COLO668 (cell line): Measurements from ENCODE around the gene AHCTF1.

Source experiments
- DNase-seq: peaks from one replicate; lab custom pipeline; 2025; ENCODE audit not compliant: unreplicated experiment; lab: John Stamatoyannopoulos, UW

Gene AHCTF1, protein sequence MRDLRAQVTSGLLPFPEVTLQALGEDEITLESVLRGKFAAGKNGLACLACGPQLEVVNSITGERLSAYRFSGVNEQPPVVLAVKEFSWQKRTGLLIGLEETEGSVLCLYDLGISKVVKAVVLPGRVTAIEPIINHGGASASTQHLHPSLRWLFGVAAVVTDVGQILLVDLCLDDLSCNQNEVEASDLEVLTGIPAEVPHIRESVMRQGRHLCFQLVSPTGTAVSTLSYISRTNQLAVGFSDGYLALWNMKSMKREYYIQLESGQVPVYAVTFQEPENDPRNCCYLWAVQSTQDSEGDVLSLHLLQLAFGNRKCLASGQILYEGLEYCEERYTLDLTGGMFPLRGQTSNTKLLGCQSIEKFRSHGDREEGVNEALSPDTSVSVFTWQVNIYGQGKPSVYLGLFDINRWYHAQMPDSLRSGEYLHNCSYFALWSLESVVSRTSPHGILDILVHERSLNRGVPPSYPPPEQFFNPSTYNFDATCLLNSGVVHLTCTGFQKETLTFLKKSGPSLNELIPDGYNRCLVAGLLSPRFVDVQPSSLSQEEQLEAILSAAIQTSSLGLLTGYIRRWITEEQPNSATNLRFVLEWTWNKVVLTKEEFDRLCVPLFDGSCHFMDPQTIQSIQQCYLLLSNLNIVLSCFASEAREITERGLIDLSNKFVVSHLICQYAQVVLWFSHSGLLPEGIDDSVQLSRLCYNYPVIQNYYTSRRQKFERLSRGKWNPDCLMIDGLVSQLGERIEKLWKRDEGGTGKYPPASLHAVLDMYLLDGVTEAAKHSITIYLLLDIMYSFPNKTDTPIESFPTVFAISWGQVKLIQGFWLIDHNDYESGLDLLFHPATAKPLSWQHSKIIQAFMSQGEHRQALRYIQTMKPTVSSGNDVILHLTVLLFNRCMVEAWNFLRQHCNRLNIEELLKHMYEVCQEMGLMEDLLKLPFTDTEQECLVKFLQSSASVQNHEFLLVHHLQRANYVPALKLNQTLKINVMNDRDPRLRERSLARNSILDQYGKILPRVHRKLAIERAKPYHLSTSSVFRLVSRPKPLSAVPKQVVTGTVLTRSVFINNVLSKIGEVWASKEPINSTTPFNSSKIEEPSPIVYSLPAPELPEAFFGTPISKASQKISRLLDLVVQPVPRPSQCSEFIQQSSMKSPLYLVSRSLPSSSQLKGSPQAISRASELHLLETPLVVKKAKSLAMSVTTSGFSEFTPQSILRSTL (N-terminal part only)

DNA sequence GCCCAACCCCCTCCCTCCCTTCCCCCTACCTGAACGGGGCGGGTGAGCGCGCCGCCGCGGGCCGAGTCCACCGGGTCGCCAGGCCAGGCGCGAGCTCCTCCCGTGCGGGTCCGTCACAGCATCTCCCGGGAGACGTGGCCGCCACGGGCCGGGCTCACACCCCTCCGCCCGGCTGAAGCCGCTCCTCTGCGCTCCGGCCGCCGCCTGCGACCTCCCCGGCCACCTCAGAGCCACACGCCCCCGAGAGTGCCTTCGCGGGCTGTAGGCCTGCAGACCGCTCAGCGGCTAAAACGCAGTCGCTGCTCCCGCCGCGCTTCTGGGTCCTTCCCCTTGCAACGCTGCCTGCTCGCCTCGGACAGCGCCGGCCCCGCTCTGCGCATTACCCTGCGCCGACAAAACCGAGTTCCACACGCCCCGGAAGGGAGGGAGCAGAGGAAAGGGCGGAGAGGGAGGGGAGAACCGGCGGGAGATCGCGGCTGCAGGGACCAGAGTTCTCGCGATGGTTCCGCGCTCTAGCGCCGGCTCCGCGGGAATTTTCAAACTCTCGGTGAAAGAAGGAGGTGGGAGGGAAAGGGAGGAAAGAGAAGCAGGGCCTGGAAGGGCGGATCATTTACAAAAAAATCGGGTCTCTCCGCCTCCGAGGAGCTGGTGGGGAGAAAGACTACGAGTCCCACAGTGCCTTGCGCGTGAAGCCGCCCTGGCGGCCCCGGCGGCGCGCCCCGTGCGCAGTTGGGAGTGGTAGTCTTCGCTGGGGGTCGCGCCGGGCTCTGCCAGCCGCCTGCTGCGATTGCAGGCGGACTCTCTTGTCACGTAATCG is at the start of gene AHCTF1:
Gene AHCTF1 (minus strand): TSS at position 400 of the 817 bp plus-strand sequence. CDS start 13,578 bp downstream, outside the sequence.
- peak; percentile 99 for DNase-seq

GRCh38 chr1:246978785-246979184 is 47.0 kb upstream of the AHCTF1 start:
- DNase-seq = no peak

- no peak for DNase-seq
Observed at GRCh38 chr1:246978281-246978680, 46.5 kb upstream of the AHCTF1 start.

GRCh38 chr1:246971969-246972368 is 40.2 kb upstream of the AHCTF1 start:
- DNase-seq = no peak

- peak; percentile 68 for DNase-seq
Observed at GRCh38 chr1:246971090-246971721, 39.5 kb upstream of the AHCTF1 start.

GRCh38 chr1:246969621-246970020 is 37.9 kb upstream of the AHCTF1 start:
- DNase-seq = no peak

- no peak for DNase-seq
Observed at GRCh38 chr1:246966502-246966901, 34.8 kb upstream of the AHCTF1 start.

DNA sequence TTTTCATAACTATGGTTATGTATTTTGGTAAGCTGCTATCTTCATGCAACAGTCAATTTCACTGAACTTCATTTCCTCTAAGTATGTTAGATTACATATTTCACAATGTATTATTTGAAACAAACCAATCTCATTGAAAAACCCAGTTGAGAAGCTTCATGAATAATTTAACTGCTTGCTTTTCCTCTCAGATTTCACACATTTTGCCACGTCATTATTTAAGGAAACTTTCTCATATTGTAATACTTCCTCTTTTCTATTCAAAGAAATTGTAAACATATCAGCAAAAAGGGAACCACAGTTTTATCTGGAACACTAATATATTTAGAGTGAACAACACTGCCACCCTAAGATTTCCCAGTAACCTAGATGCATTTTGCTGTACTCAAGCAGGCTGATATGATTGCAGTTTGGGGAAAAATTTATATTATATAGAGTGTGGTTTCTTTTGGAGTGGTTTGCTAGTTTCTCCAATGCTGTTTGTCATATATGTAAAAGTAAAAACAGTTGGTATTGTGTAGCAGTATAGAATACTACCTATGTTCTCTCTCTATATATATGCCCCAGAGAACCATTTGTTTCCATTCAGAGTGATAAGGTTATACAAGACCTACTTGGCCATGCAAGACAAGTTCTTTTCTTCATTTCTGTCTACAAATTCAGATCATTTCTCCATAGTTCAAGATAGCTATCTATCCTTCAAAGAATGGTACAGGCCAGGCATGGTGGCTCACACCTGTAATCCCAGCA is 28.4 kb upstream of the AHCTF1 start:
- no peak for DNase-seq

GRCh38 chr1:246954126-246954525 is 22.4 kb upstream of the AHCTF1 start:
- no peak for DNase-seq

GRCh38 chr1:246951413-246951812 is 19.7 kb upstream of the AHCTF1 start:
- DNase-seq = no peak

DNA sequence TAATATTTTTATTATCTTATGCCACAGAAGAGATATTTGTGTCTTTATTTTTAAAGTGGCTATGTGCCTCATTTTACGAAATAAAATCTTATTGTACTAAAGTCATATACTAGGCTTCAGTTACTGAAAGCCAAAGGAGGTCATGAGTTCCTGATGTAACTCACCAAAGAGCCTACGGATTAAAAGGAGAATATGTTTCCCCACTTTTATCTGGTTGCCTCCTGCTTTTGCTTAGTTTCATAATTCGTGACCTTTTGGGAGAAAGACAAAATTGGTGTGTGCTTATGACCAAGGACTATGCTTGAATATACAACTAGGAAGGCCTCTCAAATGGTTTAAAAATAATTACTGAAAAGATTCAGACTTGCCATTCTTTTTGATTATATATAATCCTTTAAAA is 18.2 kb upstream of the AHCTF1 start:
- DNase-seq = no peak

GRCh38 chr1:246947255-246947654 is 15.5 kb upstream of the AHCTF1 start:
- DNase-seq = no peak

- no peak for DNase-seq
Observed at GRCh38 chr1:246946366-246946765, 14.6 kb upstream of the AHCTF1 start.

GRCh38 chr1:246934765-246935164 is 3.0 kb upstream of the AHCTF1 start:
- DNase-seq = no peak

- no peak for DNase-seq
Observed at GRCh38 chr1:246933893-246934292, 2.1 kb upstream of the AHCTF1 start.

DNA sequence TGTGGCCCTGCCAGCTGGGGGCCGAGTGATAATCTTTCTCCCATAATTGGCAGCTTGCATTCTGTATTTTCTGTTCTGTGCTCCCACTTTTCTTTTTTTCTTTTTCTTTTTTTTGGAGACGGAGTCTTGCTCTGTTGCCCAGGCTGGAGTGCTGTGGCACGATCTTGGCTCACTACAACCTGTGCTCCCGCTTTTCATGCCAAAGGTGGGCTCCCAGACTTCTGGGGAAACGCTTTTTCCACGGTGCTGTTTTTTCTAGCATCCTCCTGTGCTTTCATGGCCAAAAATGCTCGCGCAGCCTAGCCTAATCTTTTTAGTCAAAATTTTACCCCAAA is 585 bp upstream of the AHCTF1 start:
- DNase-seq = no peak

DNA sequence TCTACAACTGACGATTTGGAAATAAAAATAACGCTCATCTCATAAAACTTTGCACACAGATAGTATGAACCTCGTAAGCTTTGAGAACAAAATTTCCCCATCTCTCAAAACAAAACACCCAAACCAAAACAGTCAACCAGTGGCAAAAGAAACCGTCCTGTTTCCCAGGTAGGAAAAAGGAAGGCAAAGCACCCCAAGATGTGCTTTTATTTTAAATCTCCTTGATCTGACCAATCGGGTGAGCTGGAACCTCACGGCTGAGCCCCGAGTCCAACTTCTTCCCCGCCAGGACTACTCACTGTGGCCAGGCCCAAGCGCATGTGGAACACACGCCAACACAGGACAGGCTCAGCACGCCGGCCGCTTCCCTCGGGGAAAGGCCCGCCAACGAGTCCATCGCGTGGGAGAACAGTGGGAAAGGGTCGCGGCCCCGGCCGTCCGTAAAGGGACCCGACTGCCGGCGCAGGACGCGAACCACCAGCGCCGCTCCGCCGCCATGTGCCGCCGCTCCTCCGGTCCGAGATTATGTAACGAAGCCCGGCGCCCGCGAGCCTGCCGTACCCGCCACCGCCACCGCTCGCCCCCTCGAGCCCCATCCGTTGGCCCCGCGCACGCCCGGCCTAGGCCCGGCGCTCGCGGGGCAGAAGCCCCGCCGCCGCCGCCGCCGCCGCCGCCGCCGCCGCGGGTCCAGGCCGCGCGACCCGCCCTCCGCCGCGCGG is 759 bp downstream of the AHCTF1 start:
- DNase-seq = peak; percentile 80

DNA sequence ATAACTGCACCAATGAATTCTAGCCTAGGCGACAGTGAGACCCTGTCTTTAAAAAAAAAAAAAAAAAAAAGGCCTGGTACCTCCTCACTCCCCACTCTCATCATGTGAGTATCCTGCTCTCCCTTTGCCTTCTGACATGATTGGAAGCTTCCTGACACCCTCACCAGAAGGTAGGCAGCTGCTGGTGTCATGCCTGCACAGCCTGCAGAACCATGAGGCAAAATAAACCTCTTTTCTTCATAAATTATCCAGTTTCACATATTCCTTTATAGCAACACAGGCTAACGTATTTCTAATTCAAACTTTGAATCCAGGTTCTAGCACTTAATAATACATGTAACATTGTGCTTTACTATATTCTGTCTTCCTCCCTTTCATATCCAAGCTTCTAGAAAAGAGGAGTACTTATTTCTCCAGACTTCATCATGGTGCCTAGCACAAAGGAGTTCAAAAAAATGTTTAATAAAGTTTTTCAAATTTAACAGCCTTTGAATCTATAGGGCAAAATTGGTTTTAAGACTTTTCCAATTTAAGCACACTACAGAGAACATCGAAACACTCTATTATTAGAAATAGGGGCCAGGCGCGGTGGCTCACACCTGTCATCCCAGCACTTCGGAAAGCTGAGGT is 5.6 kb downstream of the AHCTF1 start:
- DNase-seq = no peak
